ENCODE data around the gene ACSM4. TPM values are rescaled to one million over a fixed set of nuclear protein-coding genes. Genes with fewer than 3 reads are reported as not detected.

Gene ACSM4
- not detected for polyA plus RNA-seq (2013, experiment 1 of 2)
- polyA plus RNA-seq (2013, experiment 2 of 2) = not detected

GRCh38 chr12:7303772-7304171 lies at the start of gene ACSM4:
Gene ACSM4 (plus strand): TSS chr12:7304072. CDS start chr12:7304332, 260 bp downstream.
- Histone ChIP-seq H3K23ac (ENCODE audit: low read depth, low read length, poor library complexity) (no peak within 1 kb of the TSS), H2AK5ac (ENCODE audit: low read depth, low read length) (no peak within 1 kb of the TSS), H3K27ac (replicated peaks; ENCODE audit: low read length) (no peak within 1 kb of the TSS), H3K14ac (ENCODE audit: low read length) (no peak within 1 kb of the TSS), H2BK12ac (ENCODE audit: low read length) (no peak within 1 kb of the TSS), H3K18ac (ENCODE audit: low read length) (no peak within 1 kb of the TSS), H3K4me2 (ENCODE audit: insufficient read depth, low read length, poor library complexity, severe bottlenecking) (no peak within 1 kb of the TSS), H3K4me3 (ENCODE audit: low read length in 2 of 2) (no peak within 1 kb of the TSS), H3K36me3 (replicated peaks in 1 of 2; ENCODE audit: control insufficient read depth in 2 of 2, insufficient read depth in 2 of 2, low read length in 2 of 2) (no peaks in the 10 kb centered on the region), H2AFZ (ENCODE audit: low read length) (no peak within 1 kb of the TSS), H3K27me3 (ENCODE audit: control insufficient read depth in 3 of 3, insufficient read depth in 3 of 3, low read depth in 1 of 3, low read length in 3 of 3) (no peaks in the 10 kb centered on the region), H2BK15ac (ENCODE audit: low read length) (no peak within 1 kb of the TSS), H2BK120ac (ENCODE audit: low read depth, low read length) (no peak within 1 kb of the TSS), H2BK5ac (ENCODE audit: low read length) (no peak within 1 kb of the TSS), H4K8ac (ENCODE audit: low read depth, low read length) (no peak within 1 kb of the TSS), H4K91ac (ENCODE audit: low read depth, low read length, poor library complexity) (no peak within 1 kb of the TSS), H3K4ac (ENCODE audit: low read length) (no peak within 1 kb of the TSS), H3K9me3 (replicated peaks in 1 of 2; ENCODE audit: control insufficient read depth in 2 of 2, insufficient read depth in 1 of 2, low read depth in 1 of 2, low read length in 2 of 2) (peaks cover 0 to 2% of the 10 kb centered on the region in 2 donors), H3K79me1 (ENCODE audit: low read depth, low read length) (no peaks in the 10 kb centered on the region), H3K4me1 (ENCODE audit: control insufficient read depth in 2 of 2, insufficient read depth in 1 of 2, low read depth in 1 of 2, low read length in 2 of 2) (no peaks in the 10 kb centered on the region), H3K9ac (ENCODE audit: low read depth, low read length, poor library complexity) (no peak within 1 kb of the TSS)
- no peak for DNase-seq (ENCODE audit: low spot score)
- WGBS, 2 donors (ENCODE audit: extremely low coverage in 2 of 2, insufficient read length in 2 of 2, insufficient replicate concordance in 1 of 2) = no CpG with 5 or more reads among the region's 3 CpGs

GRCh38 chr12:7259060-7259459 lies 44.8 kb upstream of the ACSM4 start:
- no peaks in the 10 kb centered on the region for H3K4me1 ChIP-seq (ENCODE audit: control insufficient read depth in 2 of 2, insufficient read depth in 1 of 2, low read depth in 1 of 2, low read length in 2 of 2)
- H2BK5ac ChIP-seq (ENCODE audit: low read length) = no peak overlapping the region
- H4K91ac ChIP-seq (ENCODE audit: low read depth, low read length, poor library complexity) = no peak overlapping the region
- H4K8ac ChIP-seq (ENCODE audit: low read depth, low read length) = no peak overlapping the region
- no peak overlapping the region for H3K9ac ChIP-seq (ENCODE audit: low read depth, low read length, poor library complexity)
- H2BK15ac ChIP-seq (ENCODE audit: low read length) = no peak overlapping the region
- no peak overlapping the region for H3K23ac ChIP-seq (ENCODE audit: low read depth, low read length, poor library complexity)
- H2BK120ac ChIP-seq (ENCODE audit: low read depth, low read length) = no peak overlapping the region
- H2BK12ac ChIP-seq (ENCODE audit: low read length) = no peak overlapping the region
- H3K9me3 ChIP-seq (replicated peaks in 1 of 2; ENCODE audit: control insufficient read depth in 2 of 2, insufficient read depth in 1 of 2, low read depth in 1 of 2, low read length in 2 of 2) = no peaks in the 10 kb centered on the region
- WGBS, 2 donors (ENCODE audit: extremely low coverage in 2 of 2, insufficient read length in 2 of 2, insufficient replicate concordance in 1 of 2) = no CpG with 5 or more reads among the region's 1 CpG
- H3K4me2 ChIP-seq (ENCODE audit: insufficient read depth, low read length, poor library complexity, severe bottlenecking) = no peak overlapping the region
- no peaks in the 10 kb centered on the region for H3K79me1 ChIP-seq (ENCODE audit: low read depth, low read length)
- H3K18ac ChIP-seq (ENCODE audit: low read length) = no peak overlapping the region
- no peak overlapping the region for H3K4me3 ChIP-seq (ENCODE audit: low read length in 2 of 2)
- no peak overlapping the region for H2AK5ac ChIP-seq (ENCODE audit: low read depth, low read length)
- no peak for DNase-seq (ENCODE audit: low spot score)
- H3K14ac ChIP-seq (ENCODE audit: low read length) = no peak overlapping the region
- no peak overlapping the region for H3K4ac ChIP-seq (ENCODE audit: low read length)
- H2AFZ ChIP-seq (ENCODE audit: low read length) = no peak overlapping the region
- no peaks in the 10 kb centered on the region for H3K27me3 ChIP-seq (ENCODE audit: control insufficient read depth in 3 of 3, insufficient read depth in 3 of 3, low read depth in 1 of 3, low read length in 3 of 3)
- no peak overlapping the region for H3K27ac ChIP-seq (replicated peaks; ENCODE audit: low read length)
- H3K36me3 ChIP-seq (replicated peaks in 1 of 2; ENCODE audit: control insufficient read depth in 2 of 2, insufficient read depth in 2 of 2, low read length in 2 of 2) = peaks cover 0 to 1% of the 10 kb centered on the region in 2 donors

GRCh38 chr12:7264538-7264937 lies 39.3 kb upstream of the ACSM4 start:
- H2BK120ac ChIP-seq (ENCODE audit: low read depth, low read length) = no peak overlapping the region

GRCh38 chr12:7265251-7265650 lies 38.6 kb upstream of the ACSM4 start:
- H4K8ac ChIP-seq (ENCODE audit: low read depth, low read length) = no peak overlapping the region
- H2AFZ ChIP-seq (ENCODE audit: low read length) = peak overlapping the region; percentile 46
- no peak overlapping the region for H2AK5ac ChIP-seq (ENCODE audit: low read depth, low read length)
- H3K18ac ChIP-seq (ENCODE audit: low read length) = no peak overlapping the region
- no peak overlapping the region for H3K4me2 ChIP-seq (ENCODE audit: insufficient read depth, low read length, poor library complexity, severe bottlenecking)
- no peak overlapping the region for H3K4ac ChIP-seq (ENCODE audit: low read length)
- no peak overlapping the region for H3K4me3 ChIP-seq (ENCODE audit: low read length in 2 of 2)
- DNase-seq (ENCODE audit: low spot score) = no peak
- no CpG with 5 or more reads among the region's 4 CpGs for WGBS, 2 donors (ENCODE audit: extremely low coverage in 2 of 2, insufficient read length in 2 of 2, insufficient replicate concordance in 1 of 2)
- no peaks in the 10 kb centered on the region for H3K79me1 ChIP-seq (ENCODE audit: low read depth, low read length)
- no peak overlapping the region for H3K9ac ChIP-seq (ENCODE audit: low read depth, low read length, poor library complexity)
- no peak overlapping the region for H2BK5ac ChIP-seq (ENCODE audit: low read length)
- peaks cover 0 to 1% of the 10 kb centered on the region in 2 donors for H3K36me3 ChIP-seq (replicated peaks in 1 of 2; ENCODE audit: control insufficient read depth in 2 of 2, insufficient read depth in 2 of 2, low read length in 2 of 2)
- H3K4me1 ChIP-seq (ENCODE audit: control insufficient read depth in 2 of 2, insufficient read depth in 1 of 2, low read depth in 1 of 2, low read length in 2 of 2) = no peaks in the 10 kb centered on the region
- no peak overlapping the region for H3K23ac ChIP-seq (ENCODE audit: low read depth, low read length, poor library complexity)
- H3K14ac ChIP-seq (ENCODE audit: low read length) = no peak overlapping the region
- no peak overlapping the region for H4K91ac ChIP-seq (ENCODE audit: low read depth, low read length, poor library complexity)
- H2BK15ac ChIP-seq (ENCODE audit: low read length) = no peak overlapping the region
- no peaks in the 10 kb centered on the region for H3K9me3 ChIP-seq (replicated peaks in 1 of 2; ENCODE audit: control insufficient read depth in 2 of 2, insufficient read depth in 1 of 2, low read depth in 1 of 2, low read length in 2 of 2)
- no peak overlapping the region for H2BK12ac ChIP-seq (ENCODE audit: low read length)
- H3K27ac ChIP-seq (replicated peaks; ENCODE audit: low read length) = no peak overlapping the region
- H2BK120ac ChIP-seq (ENCODE audit: low read depth, low read length) = no peak overlapping the region
- H3K27me3 ChIP-seq (ENCODE audit: control insufficient read depth in 3 of 3, insufficient read depth in 3 of 3, low read depth in 1 of 3, low read length in 3 of 3) = no peaks in the 10 kb centered on the region

More at GRCh38 chr12:7264538-7264937, 39.3 kb upstream of the ACSM4 start:
- Histone ChIP-seq H3K9me3 (replicated peaks in 1 of 2; ENCODE audit: control insufficient read depth in 2 of 2, insufficient read depth in 1 of 2, low read depth in 1 of 2, low read length in 2 of 2) (no peaks in the 10 kb centered on the region), H4K8ac (ENCODE audit: low read depth, low read length) (no peak overlapping the region), H3K18ac (ENCODE audit: low read length) (no peak overlapping the region), H3K27me3 (ENCODE audit: control insufficient read depth in 3 of 3, insufficient read depth in 3 of 3, low read depth in 1 of 3, low read length in 3 of 3) (no peaks in the 10 kb centered on the region), H2AK5ac (ENCODE audit: low read depth, low read length) (no peak overlapping the region), H3K4me3 (ENCODE audit: low read length in 2 of 2) (no peak overlapping the region), H2BK12ac (ENCODE audit: low read length) (no peak overlapping the region), H3K4me2 (ENCODE audit: insufficient read depth, low read length, poor library complexity, severe bottlenecking) (no peak overlapping the region), H3K9ac (ENCODE audit: low read depth, low read length, poor library complexity) (no peak overlapping the region), H3K79me1 (ENCODE audit: low read depth, low read length) (no peaks in the 10 kb centered on the region), H2BK15ac (ENCODE audit: low read length) (no peak overlapping the region), H4K91ac (ENCODE audit: low read depth, low read length, poor library complexity) (no peak overlapping the region), H3K4me1 (ENCODE audit: control insufficient read depth in 2 of 2, insufficient read depth in 1 of 2, low read depth in 1 of 2, low read length in 2 of 2) (no peaks in the 10 kb centered on the region), H3K27ac (replicated peaks; ENCODE audit: low read length) (no peak overlapping the region), H3K36me3 (replicated peaks in 1 of 2; ENCODE audit: control insufficient read depth in 2 of 2, insufficient read depth in 2 of 2, low read length in 2 of 2) (peaks cover 0 to 1% of the 10 kb centered on the region in 2 donors), H2AFZ (ENCODE audit: low read length) (peak overlapping the region; percentile 46), H3K14ac (ENCODE audit: low read length) (no peak overlapping the region), H3K4ac (ENCODE audit: low read length) (no peak overlapping the region), H3K23ac (ENCODE audit: low read depth, low read length, poor library complexity) (no peak overlapping the region), H2BK5ac (ENCODE audit: low read length) (no peak overlapping the region)
- no peak for DNase-seq (ENCODE audit: low spot score)
